Stimulated activated CD4-positive, alpha-beta T cell treated with anti-CD3 and anti-CD28 coated beads, Interleukin-4, amount 100 ng/mL, for 48 hours (primary cell): ENCODE measurements around the gene IL1R1.

Experiments used
- DNase-seq, 2 donors: peaks; one replicate each; pipeline ENCODE4 v3.0.0-alpha.2; 2020; ENCODE audit warnings: low read depth in 2 of 2

IL1R1 gene

DNA sequence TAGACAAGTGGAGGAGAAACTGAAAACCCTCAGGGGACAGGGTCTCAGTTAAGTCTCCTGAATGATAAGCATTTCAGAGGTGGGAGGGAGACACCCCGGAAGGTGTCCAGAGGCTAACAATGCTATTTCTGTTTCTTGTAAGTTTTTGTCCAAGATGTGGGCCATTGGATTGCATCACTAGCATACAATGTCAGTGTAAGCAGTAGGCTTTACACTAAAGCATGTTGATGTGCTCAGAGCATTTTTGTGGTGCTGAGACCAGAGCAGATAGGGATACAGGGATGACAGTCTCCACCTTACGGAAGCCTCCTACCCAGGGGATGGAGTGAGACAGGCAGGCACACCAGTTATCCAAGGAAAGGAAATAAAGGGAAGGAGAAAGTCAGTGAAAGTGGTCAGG is 2.2 kb upstream of the IL1R1 start:
- DNase-seq = no peak

DNA sequence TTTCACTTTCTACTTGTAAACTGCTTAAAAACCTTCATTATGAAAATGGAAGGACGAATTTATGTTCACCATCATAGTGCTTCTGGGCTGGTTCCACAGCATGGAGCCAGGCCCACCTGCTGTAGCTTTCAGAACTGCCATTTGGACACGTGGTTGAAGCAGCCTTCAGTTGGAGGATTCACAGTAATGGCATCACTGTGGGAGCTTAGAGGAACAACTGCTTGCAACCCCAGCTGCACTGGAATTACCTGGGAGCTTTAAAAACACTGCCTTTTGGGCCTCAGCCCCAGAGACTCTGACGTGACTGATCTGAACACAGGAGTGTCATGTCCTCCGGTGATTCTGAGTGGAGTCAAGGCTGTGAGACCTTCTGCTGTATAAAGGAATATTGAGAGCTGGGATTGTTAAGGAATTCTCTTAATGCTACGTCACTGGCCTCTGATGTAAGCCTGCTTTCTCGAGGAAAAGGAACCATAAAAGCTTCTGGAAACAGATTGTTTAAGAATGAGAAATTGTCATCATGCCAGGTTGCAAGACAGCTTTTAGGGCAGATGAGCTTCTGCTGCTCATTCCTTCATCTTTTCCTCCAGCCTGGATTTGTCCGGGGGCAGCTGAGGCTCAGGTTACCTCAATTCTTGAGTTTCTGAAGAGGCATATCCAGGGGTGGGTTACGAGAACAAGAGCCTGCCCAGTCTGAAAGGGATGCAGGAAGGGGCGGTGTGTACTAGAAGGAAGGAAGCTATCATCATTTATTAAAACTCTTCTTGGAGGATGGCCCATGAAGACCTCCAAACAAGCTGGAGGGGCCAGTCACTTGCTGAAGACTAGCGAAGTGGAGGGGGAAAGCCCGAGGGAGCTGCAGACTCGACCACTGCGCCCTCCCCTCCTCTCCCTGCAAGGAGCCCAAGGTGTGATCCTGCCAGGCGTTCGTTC is 1.3 kb upstream of the IL1R1 start:
- no peak for DNase-seq

DNA sequence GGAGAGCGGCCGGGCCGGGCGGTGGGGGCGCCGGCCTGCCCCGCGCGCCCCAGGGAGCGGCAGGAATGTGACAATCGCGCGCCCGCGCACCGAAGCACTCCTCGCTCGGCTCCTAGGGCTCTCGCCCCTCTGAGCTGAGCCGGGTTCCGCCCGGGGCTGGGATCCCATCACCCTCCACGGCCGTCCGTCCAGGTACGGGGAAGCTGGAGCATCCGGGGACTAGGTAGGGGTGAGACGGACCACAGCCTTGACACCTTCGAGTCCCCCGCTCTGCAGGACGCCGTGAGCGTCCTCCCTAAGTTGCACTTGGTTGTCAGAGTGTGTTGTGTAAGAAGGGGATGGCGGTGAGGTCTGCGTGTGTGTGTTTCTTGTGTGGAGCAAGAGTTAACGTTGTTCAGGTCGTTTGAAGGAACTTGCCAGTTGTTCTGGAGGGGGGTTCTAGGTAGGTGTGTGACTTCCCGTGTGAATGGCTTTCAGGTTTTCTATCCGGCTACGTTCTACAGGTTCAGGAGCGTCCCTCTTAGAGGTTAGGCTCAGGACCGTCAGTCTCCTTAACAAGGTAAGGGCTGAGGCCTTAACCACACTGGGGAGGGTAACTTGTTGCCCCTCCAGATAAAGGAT is 393 bp downstream of the IL1R1 start:
- no peak for DNase-seq

DNA sequence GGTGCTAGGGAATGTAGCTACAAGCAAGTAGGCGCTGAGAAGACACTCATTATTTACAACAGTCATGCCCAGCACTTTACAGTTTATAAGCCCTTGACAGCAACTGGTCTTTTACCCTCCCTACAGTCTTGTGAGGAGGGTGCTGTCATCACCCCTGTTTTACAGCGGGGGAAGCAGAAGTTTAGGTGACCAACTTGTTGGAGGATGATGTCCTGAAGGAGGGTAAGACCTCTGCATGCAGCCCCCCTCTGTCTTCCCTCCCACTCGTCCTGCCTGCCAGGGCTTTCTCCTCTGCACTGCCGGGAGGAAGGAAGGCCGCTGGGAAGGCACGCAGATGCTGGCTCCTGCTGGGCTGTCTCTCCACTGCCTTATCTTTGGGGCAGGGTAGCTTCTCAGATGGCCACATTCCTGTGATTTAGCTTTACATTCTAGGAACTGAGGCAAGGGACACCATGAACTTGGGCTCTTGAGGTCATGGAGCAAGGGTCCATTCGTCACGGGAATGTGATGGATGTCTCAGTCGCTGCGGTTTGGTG is 972 bp downstream of the IL1R1 start:
- DNase-seq = no peak

- DNase-seq = no peak
Measured at GRCh38 chr2:102144128-102144527, 1.6 kb downstream of the IL1R1 start.

GRCh38 chr2:102145107-102145506 is 2.6 kb downstream of the IL1R1 start:
- no peak for DNase-seq

DNA sequence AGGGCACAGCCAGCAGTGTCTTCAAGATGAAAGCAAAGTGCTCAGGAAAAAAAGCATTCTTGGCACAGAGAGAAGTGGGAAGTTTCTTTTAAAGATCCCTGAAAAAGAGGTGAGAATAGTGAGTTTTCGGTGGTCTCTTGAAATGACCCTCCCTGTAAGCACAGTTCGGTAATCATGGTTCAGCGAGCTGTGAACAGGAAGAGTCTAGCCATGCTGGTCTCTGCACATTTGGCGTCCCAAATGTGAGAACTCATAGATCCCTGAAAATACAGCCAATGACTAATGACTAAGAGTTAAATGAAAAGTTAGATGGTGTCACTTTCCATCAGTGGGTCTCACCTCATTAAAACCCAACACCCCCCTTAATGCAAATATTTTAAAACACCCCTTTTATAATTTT is 3.4 kb downstream of the IL1R1 start:
- DNase-seq = no peak

GRCh38 chr2:102147935-102148334 is 5.4 kb downstream of the IL1R1 start:
- peak; percentile 28 to 62 for DNase-seq

GRCh38 chr2:102149243-102149642 is 6.7 kb downstream of the IL1R1 start:
- no peak for DNase-seq

GRCh38 chr2:102149644-102150455 is 7.3 kb downstream of the IL1R1 start:
- no peak for DNase-seq

GRCh38 chr2:102154364-102154763 is 11.8 kb downstream of the IL1R1 start:
- no peak for DNase-seq

DNA sequence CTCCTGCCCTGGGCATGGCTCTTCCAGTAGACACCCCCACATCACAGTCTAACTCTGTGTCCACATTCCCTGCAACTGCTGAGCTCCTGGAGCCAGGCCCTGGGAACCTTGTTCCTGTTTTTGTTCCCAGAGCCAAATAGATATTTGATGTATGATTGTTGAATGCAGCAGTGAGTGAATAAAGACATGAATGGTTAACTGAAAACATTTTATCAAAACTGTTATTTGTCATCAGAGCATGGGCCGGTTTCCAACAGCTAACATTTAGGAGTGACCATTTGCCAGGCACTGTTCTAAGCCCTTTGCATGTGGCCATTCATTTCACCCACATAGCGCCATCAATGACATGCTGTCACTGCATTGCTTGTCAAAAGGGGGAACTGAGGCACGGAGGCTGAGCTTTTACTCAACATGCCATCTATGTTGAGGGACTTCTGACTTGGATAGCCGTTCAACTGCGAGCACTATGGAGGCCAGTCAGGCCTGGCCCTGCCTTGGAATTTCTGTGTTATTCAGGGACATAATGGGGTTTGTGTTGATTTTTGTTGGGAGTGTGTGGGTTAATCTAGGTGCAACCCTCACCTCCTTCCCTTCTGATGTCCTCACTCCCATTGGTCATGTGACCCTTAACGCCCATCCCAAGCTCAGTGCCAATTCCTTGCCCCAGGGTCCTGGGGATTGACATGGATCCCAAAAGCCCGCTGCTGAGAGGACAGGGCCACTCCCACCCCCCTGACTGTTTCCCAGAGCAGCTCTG is 12.6 kb downstream of the IL1R1 start:
- DNase-seq = no peak

DNA sequence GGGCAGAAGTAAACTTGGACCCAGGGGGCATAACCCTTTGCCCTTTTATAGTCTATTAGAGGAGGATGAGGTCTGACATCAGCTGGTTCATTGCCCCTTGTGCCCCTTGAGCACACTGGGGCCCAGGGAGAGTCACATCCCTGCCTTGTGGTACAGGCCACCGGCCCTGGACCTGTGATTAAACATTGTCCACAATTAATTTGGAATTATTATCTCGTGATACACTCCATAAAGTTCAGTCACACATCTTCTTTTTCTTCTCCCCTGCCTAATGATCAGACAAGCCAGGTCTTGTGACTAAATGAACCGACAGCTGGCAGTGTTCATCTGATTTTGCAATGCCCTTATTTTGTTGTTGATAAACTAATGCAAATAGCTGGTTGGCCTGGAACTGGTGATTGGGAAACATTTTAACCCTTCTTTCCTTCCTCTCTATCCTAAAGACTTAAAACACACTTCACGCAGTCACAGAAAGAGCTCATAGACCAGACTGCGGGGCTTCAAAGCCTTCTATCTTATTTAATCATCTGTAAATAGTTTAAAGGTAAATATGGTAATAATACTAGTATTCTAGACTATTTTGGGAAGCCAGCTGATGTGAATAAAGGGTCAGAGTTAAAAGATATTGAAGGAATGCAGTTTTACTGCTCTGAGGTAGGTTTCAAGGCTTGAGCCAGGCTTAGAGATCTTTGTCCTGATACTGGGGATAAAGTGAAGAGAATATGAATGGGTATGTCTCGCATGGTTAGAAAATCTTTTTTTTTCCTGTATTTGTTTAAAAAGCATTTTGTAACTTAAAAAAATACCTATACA is 13.4 kb downstream of the IL1R1 start:
- DNase-seq = no peak

- no peak for DNase-seq
Measured at GRCh38 chr2:102158011-102158755, 15.6 kb downstream of the IL1R1 start.

DNA sequence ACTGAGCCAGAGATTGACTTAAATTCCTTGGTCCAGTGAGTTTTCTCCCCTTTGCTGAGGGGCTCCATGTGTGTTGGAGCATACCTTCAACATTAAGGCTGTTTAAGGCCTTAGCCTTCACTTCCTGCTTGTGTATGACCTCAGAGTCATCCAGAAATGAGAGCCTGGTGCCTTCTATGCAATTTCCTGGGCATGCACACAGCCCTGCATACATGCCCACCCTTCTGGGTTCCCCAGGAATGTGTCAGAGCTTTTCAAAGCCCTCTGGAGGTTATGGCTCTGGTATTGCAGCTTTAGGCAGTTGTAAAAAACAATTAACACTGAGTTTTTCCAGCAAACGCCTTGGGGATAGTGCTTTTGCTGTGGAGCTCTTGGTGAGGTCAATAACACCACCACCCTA is 16.7 kb downstream of the IL1R1 start:
- DNase-seq = no peak

GRCh38 chr2:102166189-102166845 is 23.8 kb downstream of the IL1R1 start:
- DNase-seq = no peak

DNA sequence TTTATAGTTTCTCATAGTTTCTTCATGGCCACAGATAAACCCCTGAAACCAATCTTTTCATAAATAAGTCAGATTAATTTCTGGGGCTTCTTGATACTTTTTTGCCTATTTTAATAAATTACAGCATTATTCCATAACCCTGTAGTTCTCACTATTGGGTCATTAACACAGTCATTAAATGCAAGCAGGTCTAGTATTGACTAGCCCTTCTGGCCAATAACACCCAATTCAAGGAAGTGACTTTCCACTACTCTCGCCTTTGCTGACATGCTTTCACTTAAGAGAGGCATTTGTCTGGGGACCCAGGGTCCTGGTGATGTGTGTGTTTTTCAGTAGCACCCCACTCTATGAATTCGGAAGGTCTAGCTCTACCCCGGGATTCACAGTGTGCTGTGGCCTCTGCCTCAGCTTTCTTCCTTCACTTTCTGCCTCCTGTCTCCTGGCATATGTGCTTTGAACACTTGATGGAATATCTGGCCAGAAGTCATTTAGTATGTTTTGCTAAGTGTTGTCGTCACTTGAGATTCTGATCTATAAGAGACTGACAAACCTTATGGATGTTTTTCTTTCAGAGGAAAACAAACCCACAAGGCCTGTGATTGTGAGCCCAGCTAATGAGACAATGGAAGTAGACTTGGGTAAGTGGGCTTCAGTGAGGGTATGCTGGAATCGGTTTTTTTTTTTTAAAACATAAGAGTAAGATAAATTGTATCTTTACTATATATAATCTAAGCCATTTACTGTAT is 25.7 kb downstream of the IL1R1 start:
- no peak for DNase-seq

GRCh38 chr2:102171946-102172345 is 29.4 kb downstream of the IL1R1 start:
- DNase-seq = no peak

GRCh38 chr2:102172745-102173144 is 30.2 kb downstream of the IL1R1 start:
- no peak for DNase-seq
